H7 (cell line): ENCODE measurements around the gene FAM3A. TPM values are rescaled to one million over a fixed set of nuclear protein-coding genes. Genes with fewer than 3 reads are reported as not detected.

Experiments
- DNase-seq: peaks from one replicate; pipeline ENCODE4 v3.0.0; 2012
- H3K27me3 ChIP-seq: 2 replicates; pipeline ENCODE4 v1.6.0; 2011; ENCODE audit warnings: mild to moderate bottlenecking, low read length; ENCODE audit not compliant: control insufficient read depth, insufficient read depth
- H3K36me3 ChIP-seq: replicated peaks from 2 replicates; pipeline ENCODE4 v1.5.1; 2011; ENCODE audit warnings: low read length; ENCODE audit not compliant: control insufficient read depth, insufficient read depth
- H3K4me3 ChIP-seq: 2 replicates; pipeline ENCODE4 v1.5.1; 2011; ENCODE audit warnings: low read depth, mild to moderate bottlenecking, control low read depth, low read length, moderate library complexity; ENCODE audit not compliant: insufficient read depth
- total RNA-seq: library from RNA; depleted of rRNA; stranded (reverse); fragments of >200 nt; shearing (Covaris generic); gene quantifications from 2 replicates; pipeline ENCODE4 v1.2.3, GENCODE V29; 2014

The FAM3A gene
- total RNA-seq, 1 experiment from 2014 or later, result 42.5 TPM

DNA sequence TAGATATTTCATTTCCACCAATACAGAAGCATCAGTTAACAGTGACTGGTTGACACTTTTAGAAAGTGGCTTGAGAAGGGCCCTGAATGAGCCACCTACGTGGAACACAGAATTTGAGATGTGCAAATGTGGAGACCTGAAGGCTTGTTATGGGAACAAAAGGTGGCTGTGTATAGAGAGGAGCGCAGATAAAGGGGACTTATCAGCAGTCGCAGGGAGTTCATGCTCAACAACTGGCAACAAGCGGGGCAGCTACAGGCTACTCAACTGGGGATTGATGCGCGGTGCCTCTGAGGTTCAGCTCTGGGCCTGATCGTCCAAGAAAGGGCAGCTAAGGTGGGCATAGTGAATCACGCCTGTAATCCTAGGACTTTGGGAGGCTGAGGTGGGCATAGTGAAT lies 3.4 kb upstream of the FAM3A start:
- Histone ChIP-seq H3K4me3 (no peak overlapping the region), H3K36me3 (no peaks in the 10 kb centered on the region), H3K27me3 (no peaks in the 10 kb centered on the region)
- no peak for DNase-seq

- no peaks in the 10 kb centered on the region for H3K36me3 ChIP-seq
- peak; percentile 57 for DNase-seq
- H3K4me3 ChIP-seq, result peak overlapping the region; percentile 59
- H3K27me3 ChIP-seq, result no peaks in the 10 kb centered on the region
These were observed 1.2 kb upstream of the FAM3A start for GRCh38 chrX:154517101-154517781.

DNA sequence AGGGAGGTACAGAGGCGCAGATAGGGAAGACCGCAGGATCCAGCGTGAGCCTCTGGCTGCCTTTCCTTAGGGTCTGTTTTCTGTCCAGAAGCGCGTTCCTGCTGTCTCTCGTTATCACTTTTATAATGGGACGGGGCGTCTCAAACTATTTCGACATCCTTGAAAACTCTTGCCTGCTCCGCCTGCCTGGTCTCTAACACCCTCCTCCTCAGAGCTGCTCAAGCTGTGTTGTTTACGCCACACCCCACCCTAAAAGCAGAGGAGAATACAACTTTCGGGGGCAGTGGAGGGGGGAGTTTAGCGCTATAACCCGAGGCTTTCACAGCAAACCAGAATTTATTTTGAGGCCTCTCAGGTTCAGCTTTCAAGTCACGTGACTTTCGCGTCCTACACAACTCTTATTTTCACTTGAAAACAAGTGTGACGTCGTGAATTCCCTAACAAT lies 646 bp upstream of the FAM3A start:
- H3K27me3 ChIP-seq, result no peaks in the 10 kb centered on the region
- DNase-seq, result peak; percentile 52

DNA sequence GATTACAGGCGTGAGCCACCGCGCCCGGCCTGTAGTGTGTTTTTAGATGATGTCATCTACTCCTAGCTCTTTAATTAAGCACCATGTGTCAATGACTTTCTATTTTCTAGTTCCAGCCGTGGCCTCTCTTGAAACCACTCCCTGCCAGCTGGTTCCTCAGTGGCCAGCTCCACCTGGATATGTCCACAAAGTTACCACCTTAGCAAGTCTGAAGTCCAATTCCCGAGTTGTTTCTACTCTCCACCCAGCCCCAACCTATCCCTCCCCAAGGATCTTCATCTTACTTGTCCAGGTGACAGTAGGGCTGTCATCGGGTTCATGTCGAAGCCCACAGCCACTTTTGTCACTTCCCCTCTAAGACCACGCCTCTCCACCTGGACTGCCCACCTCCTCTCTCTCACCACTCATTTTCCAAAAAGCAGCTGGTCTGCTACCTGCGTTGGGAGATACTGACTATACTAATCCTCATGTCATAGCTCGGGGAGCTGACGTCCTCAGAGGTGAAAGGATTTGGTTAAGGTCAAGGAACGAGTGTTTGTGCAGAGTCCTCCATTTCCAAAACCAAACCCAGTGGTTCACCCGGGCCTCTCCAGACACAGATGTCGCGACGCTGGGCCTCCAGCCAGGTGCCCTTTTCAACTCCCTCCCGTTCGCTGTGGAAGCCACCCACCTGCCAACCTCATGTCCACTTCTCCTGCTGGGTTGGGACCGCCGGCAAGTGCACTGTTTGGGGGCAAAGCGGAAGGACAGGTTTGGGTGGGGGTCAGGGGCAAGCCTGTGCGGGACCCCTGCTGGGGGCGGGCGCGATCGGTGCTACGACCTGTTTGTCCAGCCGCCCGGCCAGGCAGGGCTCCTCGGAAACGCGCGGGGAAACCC lies 704 bp downstream of the FAM3A start:
- DNase-seq, result no peak
- Histone ChIP-seq H3K27me3 (no peaks in the 10 kb centered on the region), H3K36me3 (no peaks in the 10 kb centered on the region), H3K4me3 (peak overlapping the region; percentile 66)

More for the DNA sequence above, 646 bp upstream of the FAM3A start:
- no peaks in the 10 kb centered on the region for H3K36me3 ChIP-seq
- peak overlapping the region; percentile 59 for H3K4me3 ChIP-seq

DNA sequence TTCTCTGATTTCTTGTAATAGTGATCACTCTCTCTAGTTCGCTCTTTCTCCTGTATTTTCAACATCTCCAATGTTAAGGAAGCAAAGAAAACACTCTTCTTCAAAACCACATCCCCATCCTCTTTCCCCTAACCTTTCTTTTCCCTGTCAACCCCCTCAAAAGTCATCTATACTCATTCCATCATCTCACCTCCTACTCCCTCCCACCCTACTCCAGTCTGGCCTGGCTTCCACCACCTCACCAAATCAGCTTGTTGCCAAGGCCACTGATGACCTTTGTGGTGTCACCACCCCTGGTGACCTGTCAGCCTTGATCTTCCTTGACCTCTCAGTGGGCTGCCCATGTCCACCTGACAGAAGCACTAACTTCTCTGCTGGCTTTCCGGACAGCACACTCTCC lies 2.3 kb downstream of the FAM3A start:
- no peaks in the 10 kb centered on the region for H3K36me3 ChIP-seq
- DNase-seq, result no peak
- no peaks in the 10 kb centered on the region for H3K27me3 ChIP-seq
- H3K4me3 ChIP-seq, result no peak overlapping the region

GRCh38 chrX:154512879-154513553 lies 3.0 kb downstream of the FAM3A start:
- no peak for DNase-seq

GRCh38 chrX:154511761-154512160 lies 4.3 kb downstream of the FAM3A start:
- H3K36me3 ChIP-seq, result no peaks in the 10 kb centered on the region; the same call in 1 of the 2 replicates
- H3K4me3 ChIP-seq, result no peak overlapping the region
- no peak for DNase-seq
- no peaks in the 10 kb centered on the region for H3K27me3 ChIP-seq

More at GRCh38 chrX:154512879-154513553, 3.0 kb downstream of the FAM3A start:
- Histone ChIP-seq H3K4me3 (no peak overlapping the region), H3K27me3 (no peaks in the 10 kb centered on the region), H3K36me3 (no peaks in the 10 kb centered on the region; the same call in 1 of the 2 replicates)

- DNase-seq, result no peak
- Histone ChIP-seq H3K27me3 (no peaks in the 10 kb centered on the region), H3K36me3 (no peaks in the 10 kb centered on the region; the same call in 1 of the 2 replicates), H3K4me3 (no peak overlapping the region)
These were observed 6.6 kb downstream of the FAM3A start for GRCh38 chrX:154509455-154509854.

DNA sequence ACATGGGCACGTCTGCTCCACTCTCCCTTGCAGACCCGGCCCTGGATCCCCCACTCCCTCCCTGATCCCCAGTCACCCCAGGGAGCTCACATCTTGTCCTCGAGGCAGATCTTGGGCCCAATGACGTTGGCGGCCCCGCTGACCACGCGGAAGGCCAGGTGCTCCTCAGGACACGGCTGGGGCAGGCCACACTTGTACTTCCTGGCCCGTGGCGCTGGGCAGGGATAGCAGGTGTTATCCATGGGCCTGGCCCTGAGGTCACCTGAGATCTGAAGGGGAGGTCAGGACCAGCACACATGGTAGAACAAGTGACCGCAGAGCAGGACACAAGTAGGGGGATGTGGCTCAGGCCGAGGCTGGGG lies 7.7 kb downstream of the FAM3A start:
- peak; percentile 22 for DNase-seq
- no peak overlapping the region for H3K4me3 ChIP-seq
- H3K27me3 ChIP-seq, result no peaks in the 10 kb centered on the region
- H3K36me3 ChIP-seq, result no peaks in the 10 kb centered on the region; the same call in 1 of the 2 replicates

GRCh38 chrX:154507673-154508383 lies 8.2 kb downstream of the FAM3A start:
- H3K36me3 ChIP-seq, result no peaks in the 10 kb centered on the region; the same call in 1 of the 2 replicates
- peak; percentile 26 for DNase-seq
- H3K27me3 ChIP-seq, result no peaks in the 10 kb centered on the region
- H3K4me3 ChIP-seq, result no peak overlapping the region

DNA sequence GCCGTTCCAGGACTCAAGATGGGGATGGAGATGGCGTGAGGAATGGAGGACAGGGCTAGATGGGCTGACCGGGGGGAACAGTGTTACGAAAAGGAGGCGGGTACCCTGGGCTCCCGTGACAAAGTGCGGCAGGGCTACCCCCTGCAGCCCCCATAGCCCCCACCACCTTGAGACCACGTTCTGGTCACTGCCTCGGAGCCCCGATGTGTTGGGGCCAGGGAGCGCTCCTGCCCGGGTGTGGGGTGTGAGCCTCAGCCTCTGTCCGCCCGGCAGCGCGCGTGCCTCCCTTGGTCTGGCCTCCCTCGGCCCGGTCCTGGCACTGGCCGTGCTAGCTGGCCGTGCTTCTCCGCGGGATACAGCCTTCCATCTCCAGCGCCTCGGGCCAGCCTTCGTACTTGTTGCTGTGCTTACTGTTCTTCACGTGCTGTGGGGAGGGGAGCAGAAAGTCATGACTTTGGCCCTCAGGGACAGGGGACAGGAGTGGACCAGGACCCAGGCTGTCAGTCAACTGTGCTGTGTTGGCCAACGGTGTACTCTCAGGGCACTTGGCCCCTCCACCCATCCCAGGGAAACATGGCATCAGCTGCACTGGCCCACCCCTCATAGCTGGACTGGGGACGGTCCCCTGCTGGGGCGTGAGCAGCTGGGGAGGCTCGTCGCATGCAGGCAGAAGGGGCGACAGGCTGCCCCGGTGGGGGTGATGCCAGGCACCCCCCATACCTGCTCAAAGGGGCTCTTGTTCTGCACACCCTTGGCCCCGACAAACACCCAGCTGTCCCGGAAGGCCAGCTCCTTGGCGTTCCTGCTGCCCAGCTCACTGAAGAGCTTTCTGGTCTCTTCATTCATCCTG lies 9.3 kb downstream of the FAM3A start:
- no peaks in the 10 kb centered on the region; the same call in 1 of the 2 replicates for H3K36me3 ChIP-seq
- peak; percentile 25 for DNase-seq
- no peaks in the 10 kb centered on the region for H3K27me3 ChIP-seq
- no peak overlapping the region for H3K4me3 ChIP-seq

GRCh38 chrX:154505734-154506133 lies 10.3 kb downstream of the FAM3A start:
- Histone ChIP-seq H3K36me3 (no peaks in the 10 kb centered on the region; the same call in 1 of the 2 replicates), H3K27me3 (no peaks in the 10 kb centered on the region), H3K4me3 (no peak overlapping the region)
- DNase-seq, result peak; percentile 24

DNA sequence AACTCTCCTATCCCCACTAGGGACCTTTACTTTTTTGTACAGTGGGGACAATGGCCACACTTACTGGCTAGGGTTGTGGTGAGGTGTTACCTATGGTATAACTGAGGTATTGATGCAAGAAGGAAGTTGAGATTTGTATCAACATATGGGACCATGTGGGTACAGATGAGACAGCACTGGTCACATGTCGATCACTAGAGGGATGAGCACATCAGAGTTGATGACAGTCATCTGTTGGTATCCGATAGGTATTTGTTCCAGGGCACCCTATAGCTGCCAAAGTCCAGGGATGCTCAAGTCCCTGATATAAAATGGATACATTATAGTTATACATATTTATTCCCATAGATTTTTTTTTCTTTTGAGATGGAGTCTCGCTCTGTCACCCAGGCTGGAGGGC lies 13.0 kb downstream of the FAM3A start:
- DNase-seq, result no peak
- Histone ChIP-seq H3K4me3 (no peak overlapping the region), H3K27me3 (no peaks in the 10 kb centered on the region), H3K36me3 (no peaks in the 10 kb centered on the region)
